Islet of Langerhans (tissue), 1 donor: ENCODE measurements around the gene EFCC1.

Source experiments
- FAIRE-seq: peaks from one replicate; lab custom pipeline; 2011; peaks lifted over from hg19 to GRCh38; lab: Jason Lieb, UNC

Gene EFCC1

GRCh38 chr3:129032716-129033115 lies 31.6 kb downstream of the EFCC1 start:
- no peak for FAIRE-seq

GRCh38 chr3:129033151-129033550 lies 32.0 kb downstream of the EFCC1 start:
- no peak for FAIRE-seq

- FAIRE-seq: no peak
Observed at GRCh38 chr3:129033633-129034321, 32.7 kb downstream of the EFCC1 start.

- no peak for FAIRE-seq
Observed at GRCh38 chr3:129034642-129035041, 33.5 kb downstream of the EFCC1 start.

GRCh38 chr3:129035360-129036221 lies 34.5 kb downstream of the EFCC1 start:
- no peak for FAIRE-seq

GRCh38 chr3:129036222-129037092 lies 35.4 kb downstream of the EFCC1 start:
- no peak for FAIRE-seq

GRCh38 chr3:129037093-129037419 lies 36.0 kb downstream of the EFCC1 start:
- FAIRE-seq: no peak

- FAIRE-seq: no peak
Observed at GRCh38 chr3:129038121-129038855, 37.2 kb downstream of the EFCC1 start.

- FAIRE-seq: no peak
Observed at GRCh38 chr3:129039271-129040038, 38.4 kb downstream of the EFCC1 start.

GRCh38 chr3:129040039-129040336 lies 38.9 kb downstream of the EFCC1 start:
- FAIRE-seq: no peak

- FAIRE-seq: no peak
Observed at GRCh38 chr3:129040579-129041300, 39.6 kb downstream of the EFCC1 start.

GRCh38 chr3:129045675-129046036 lies 44.6 kb downstream of the EFCC1 start:
- FAIRE-seq: no peak

GRCh38 chr3:129046037-129046731 lies 45.1 kb downstream of the EFCC1 start:
- no peak for FAIRE-seq

- FAIRE-seq: no peak
Observed at GRCh38 chr3:129046732-129047552, 45.8 kb downstream of the EFCC1 start.

GRCh38 chr3:129047553-129047839 lies 46.4 kb downstream of the EFCC1 start:
- FAIRE-seq: no peak

GRCh38 chr3:129050556-129051295 lies 49.6 kb downstream of the EFCC1 start:
- no peak for FAIRE-seq

- FAIRE-seq: no peak
Observed at GRCh38 chr3:129051871-129052340, 50.8 kb downstream of the EFCC1 start.

- FAIRE-seq: no peak
Observed at GRCh38 chr3:129052675-129053074, 51.6 kb downstream of the EFCC1 start.

- no peak for FAIRE-seq
Observed at GRCh38 chr3:129054605-129055104, 53.6 kb downstream of the EFCC1 start.
